ENCODE measurements around the gene MCCC2.

Gene MCCC2

DNA sequence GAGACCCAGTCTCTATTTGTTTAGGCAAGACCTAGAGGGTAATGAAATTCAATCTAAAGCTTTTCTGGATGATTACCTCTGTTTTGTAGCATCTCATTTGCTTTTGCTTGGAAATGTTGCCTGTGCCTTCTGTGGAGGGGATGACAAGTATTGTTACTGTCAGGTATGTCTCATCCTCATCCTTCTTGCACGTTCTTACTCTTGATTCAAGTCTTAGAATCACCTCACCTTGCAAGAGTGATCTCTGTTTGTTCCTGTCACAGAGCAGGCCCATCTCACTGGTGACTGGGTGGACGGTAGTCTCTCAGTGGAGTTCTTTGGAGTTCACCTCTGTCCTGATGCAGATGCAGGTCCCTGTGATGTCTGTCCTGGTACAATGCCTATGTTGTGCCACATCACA is 33.5 kb downstream of the MCCC2 start:
- no peak overlapping the region for H3K4me3 ChIP-seq (ENCODE audit: low read depth, low read length)
- no peak for DNase-seq (ENCODE audit: low read depth)
- no peak for TF ChIP-seq MYC (IDR thresholded peaks at IDR 0.05; ENCODE audit: low read depth, low read length)
- TF ChIP-seq POLR2A (IDR thresholded peaks at IDR 0.05; ENCODE audit: extremely low read depth, insufficient read length): no peak
- TF ChIP-seq, protein P1, sequence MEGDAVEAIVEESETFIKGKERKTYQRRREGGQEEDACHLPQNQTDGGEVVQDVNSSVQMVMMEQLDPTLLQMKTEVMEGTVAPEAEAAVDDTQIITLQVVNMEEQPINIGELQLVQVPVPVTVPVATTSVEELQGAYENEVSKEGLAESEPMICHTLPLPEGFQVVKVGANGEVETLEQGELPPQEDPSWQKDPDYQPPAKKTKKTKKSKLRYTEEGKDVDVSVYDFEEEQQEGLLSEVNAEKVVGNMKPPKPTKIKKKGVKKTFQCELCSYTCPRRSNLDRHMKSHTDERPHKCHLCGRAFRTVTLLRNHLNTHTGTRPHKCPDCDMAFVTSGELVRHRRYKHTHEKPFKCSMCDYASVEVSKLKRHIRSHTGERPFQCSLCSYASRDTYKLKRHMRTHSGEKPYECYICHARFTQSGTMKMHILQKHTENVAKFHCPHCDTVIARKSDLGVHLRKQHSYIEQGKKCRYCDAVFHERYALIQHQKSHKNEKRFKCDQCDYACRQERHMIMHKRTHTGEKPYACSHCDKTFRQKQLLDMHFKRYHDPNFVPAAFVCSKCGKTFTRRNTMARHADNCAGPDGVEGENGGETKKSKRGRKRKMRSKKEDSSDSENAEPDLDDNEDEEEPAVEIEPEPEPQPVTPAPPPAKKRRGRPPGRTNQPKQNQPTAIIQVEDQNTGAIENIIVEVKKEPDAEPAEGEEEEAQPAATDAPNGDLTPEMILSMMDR (IDR thresholded peaks at IDR 0.05; ENCODE audit: low read depth, low read length): no peak
- TF ChIP-seq, protein P2, sequence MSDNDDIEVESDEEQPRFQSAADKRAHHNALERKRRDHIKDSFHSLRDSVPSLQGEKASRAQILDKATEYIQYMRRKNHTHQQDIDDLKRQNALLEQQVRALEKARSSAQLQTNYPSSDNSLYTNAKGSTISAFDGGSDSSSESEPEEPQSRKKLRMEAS (IDR thresholded peaks at IDR 0.05; ENCODE audit: low read depth, low read length): no peak

DNA sequence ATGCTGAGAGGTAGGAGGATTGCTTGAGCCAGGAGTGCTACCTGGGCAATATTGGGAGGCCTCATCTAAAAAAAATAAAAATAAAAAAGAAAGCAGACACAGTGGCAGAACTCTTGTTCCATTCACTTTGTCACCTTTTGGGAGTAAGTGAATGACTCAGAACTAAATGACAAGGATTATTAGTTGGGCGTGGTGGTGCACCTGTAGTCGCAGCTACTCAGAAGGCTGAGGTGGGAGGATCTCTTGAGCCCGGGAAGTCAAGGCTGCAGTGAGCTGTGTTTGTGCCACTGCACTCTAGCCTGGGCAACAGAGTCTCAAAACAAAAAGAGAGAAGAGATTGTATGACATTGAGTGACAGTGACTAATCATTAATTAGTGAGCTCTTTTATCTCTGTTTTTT is 34.1 kb downstream of the MCCC2 start:
- no peak for DNase-seq (ENCODE audit: low read depth)
- H3K4me3 ChIP-seq (ENCODE audit: low read depth, low read length): no peak overlapping the region
- TF ChIP-seq POLR2A (IDR thresholded peaks at IDR 0.05; ENCODE audit: extremely low read depth, insufficient read length) (no peak), MYC (IDR thresholded peaks at IDR 0.05; ENCODE audit: low read depth, low read length) (no peak)
- TF ChIP-seq, protein P2 (IDR thresholded peaks at IDR 0.05; ENCODE audit: low read depth, low read length): no peak
- TF ChIP-seq, protein P1 (IDR thresholded peaks at IDR 0.05; ENCODE audit: low read depth, low read length): no peak

DNA sequence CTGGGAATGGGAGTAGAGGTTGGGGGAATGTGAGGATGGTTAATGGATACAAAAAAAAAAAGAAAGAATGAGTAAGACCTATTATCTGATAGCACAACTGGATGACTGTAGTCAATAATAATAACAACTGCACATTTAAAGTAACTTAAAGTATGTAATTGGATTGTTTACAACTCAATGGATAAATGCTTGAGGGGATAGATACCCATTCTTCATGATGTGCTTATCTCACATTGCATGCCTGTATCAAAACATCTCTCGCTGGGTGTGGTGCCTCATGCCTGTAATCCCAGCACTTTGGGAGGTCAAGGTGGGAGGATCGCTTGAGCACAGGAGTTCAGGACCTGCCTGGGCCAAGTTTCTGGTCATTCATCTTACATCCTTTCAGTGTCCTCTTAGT is 34.6 kb downstream of the MCCC2 start:
- no peak for DNase-seq (ENCODE audit: low read depth)
- no peak overlapping the region for H3K4me3 ChIP-seq (ENCODE audit: low read depth, low read length)
- TF ChIP-seq MYC (IDR thresholded peaks at IDR 0.05; ENCODE audit: low read depth, low read length) (no peak), POLR2A (IDR thresholded peaks at IDR 0.05; ENCODE audit: extremely low read depth, insufficient read length) (no peak)
- TF ChIP-seq, protein P1 (IDR thresholded peaks at IDR 0.05; ENCODE audit: low read depth, low read length): no peak
- TF ChIP-seq, protein P2 (IDR thresholded peaks at IDR 0.05; ENCODE audit: low read depth, low read length): no peak

DNA sequence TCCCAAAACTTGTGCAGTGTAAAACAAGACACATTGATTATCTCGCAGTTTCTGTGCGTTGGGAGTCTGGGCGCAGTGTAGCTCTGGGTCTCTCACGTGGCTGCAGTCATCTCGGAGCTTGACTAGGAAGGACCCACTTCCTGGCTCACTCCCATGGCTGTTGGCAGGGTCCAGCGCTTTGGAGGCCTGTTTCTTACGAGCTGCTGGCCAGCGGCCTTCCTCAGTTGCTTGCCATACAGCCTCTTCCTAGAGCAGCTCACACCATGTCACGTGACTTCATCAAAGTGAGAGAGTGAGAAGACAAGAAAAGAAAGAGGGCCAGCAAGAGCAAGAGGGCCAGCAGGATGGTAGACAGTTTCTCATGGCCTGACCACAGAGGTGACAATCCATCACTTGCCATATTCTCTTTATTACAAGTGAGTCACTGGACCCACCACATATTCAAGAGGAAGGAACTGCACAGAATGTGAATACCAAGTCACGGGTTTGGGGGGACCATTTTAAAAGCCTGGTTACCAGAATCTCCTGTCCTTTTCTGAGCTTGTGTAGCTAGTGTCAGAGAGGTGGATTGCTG is 36.2 kb downstream of the MCCC2 start:
- DNase-seq (ENCODE audit: low read depth): no peak
- H3K4me3 ChIP-seq (ENCODE audit: low read depth, low read length): no peak overlapping the region
- no peak for TF ChIP-seq MYC (IDR thresholded peaks at IDR 0.05; ENCODE audit: low read depth, low read length)
- no peak for TF ChIP-seq POLR2A (IDR thresholded peaks at IDR 0.05; ENCODE audit: extremely low read depth, insufficient read length)
- TF ChIP-seq, protein P2 (IDR thresholded peaks at IDR 0.05; ENCODE audit: low read depth, low read length): no peak
- TF ChIP-seq, protein P1 (IDR thresholded peaks at IDR 0.05; ENCODE audit: low read depth, low read length): no peak

DNA sequence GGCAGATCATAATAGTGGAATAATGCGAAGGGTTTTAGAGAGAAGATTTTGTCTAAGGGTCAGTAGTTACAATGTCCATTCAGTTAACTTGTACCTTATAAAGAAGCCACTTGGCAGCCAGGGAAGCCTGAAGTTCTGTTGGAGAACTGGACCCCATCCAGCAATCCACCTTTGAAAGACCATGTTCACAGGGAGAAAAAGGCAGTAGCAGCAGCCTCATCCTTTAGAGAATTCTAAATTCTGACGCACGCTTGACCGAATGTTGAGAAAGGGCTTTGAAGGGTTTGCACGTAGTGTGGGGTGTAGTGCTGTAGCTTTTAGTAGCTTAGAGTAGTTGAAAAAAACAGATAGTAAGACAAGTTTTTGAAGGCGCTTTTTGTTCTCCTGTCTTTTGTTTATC is 42.8 kb downstream of the MCCC2 start:
- no peak for TF ChIP-seq POLR2A (IDR thresholded peaks at IDR 0.05; ENCODE audit: extremely low read depth, insufficient read length)
- TF ChIP-seq, protein P1 (IDR thresholded peaks at IDR 0.05; ENCODE audit: low read depth, low read length): no peak
- no peak for TF ChIP-seq MYC (IDR thresholded peaks at IDR 0.05; ENCODE audit: low read depth, low read length)
- TF ChIP-seq, protein P2 (IDR thresholded peaks at IDR 0.05; ENCODE audit: low read depth, low read length): no peak

More for the DNA sequence above, 42.8 kb downstream of the MCCC2 start:
- H3K4me3 ChIP-seq (ENCODE audit: low read depth, low read length): no peak overlapping the region
- DNase-seq (ENCODE audit: low read depth): no peak
